K562 (cell line): ENCODE data around the gene ASIC3. TPM values are rescaled to one million over a fixed set of nuclear protein-coding genes. Genes with fewer than 3 reads are reported as not detected.

Source experiments
- ATAC-seq: fragments of 200-7000 bp; cut with Tn5 transposase; 3 replicates; pipeline ENCODE4 v1.9.1; 2020; ENCODE audit warnings: moderate library complexity
- BruUV-seq: library from RNA; stranded (reverse); fragments of 400-500 nt; replicated peaks from 2 replicates; lab custom pipeline; 2021; lab: Mats Ljungman, UMichigan
- CTCF ChIA-PET: fragments of 300-600 bp; formaldehyde crosslinking; extraction: SDS; loops from one replicate; lab custom pipeline; 2021; ENCODE audit warnings: low intra/inter-chr PET ratio; lab: Yijun Ruan, JAX
- POLR2A ChIA-PET: fragments of 300-600, 350-650 bp; sonication (Branson Sonifier 250); formaldehyde crosslinking; extraction: SDS; loops from one replicate; lab custom pipeline; 2021; ENCODE audit warnings: antibody characterized with exemption, inconsistent platforms; lab: Yijun Ruan, JAX
- DNase-seq, 4 experiments: peaks; one replicate each; pipeline versions ENCODE4 v3.0.0 to v3.0.0-alpha.2; 2011 to 2018; ENCODE audit warnings: low spot score in 3 of 4, mixed read lengths in 3 of 4; ENCODE audit errors: extremely low read depth in 1 of 4
- FAIRE-seq: peaks from 2 replicates; lab custom pipeline; 2011; peaks lifted over from hg19 to GRCh38; lab: Jason Lieb, UNC
- H2AFZ ChIP-seq: 2 replicates; pipeline ENCODE4 v1.6.0; 2011; ENCODE audit warnings: low read depth, low read length, control low read depth, inconsistent platforms
- H3K27ac ChIP-seq: fragments of 200-600 bp; 3 replicates; pipeline ENCODE4 v1.8.0; 2011; ENCODE audit warnings: low read depth, mild to moderate bottlenecking, control low read depth, inconsistent platforms, low read length, moderate library complexity, mixed read lengths; ENCODE audit errors: extremely low read depth
- H3K27me3 ChIP-seq, 2 experiments: fragments of 300-600 bp in 1 of 2; 2 replicates in 1 of 2; 3 replicates in 1 of 2; pipeline versions ENCODE4 v1.6.0 to v1.8.0; 2011; ENCODE audit warnings: inconsistent platforms in 2 of 2, low read length in 2 of 2, mild to moderate bottlenecking in 1 of 2, mixed read lengths in 1 of 2, moderate library complexity in 1 of 2; ENCODE audit not compliant: control insufficient read depth in 2 of 2, insufficient read depth in 2 of 2
- H3K36me3 ChIP-seq: fragments of 300-600 bp; 3 replicates; pipeline ENCODE4 v1.8.0; 2011; ENCODE audit warnings: mild to moderate bottlenecking, low read length, inconsistent platforms; ENCODE audit not compliant: control insufficient read depth, insufficient read depth
- H3K4me1 ChIP-seq, 2 experiments: fragments of 200-600 bp in 1 of 2; replicated peaks in 1 of 2; 2 replicates in 1 of 2; 3 replicates in 1 of 2; pipeline versions ENCODE4 v1.5.1 to v1.8.0; 2011; ENCODE audit warnings: inconsistent platforms in 2 of 2, low read length in 2 of 2, mild to moderate bottlenecking in 1 of 2, mixed read lengths in 1 of 2, moderate library complexity in 1 of 2; ENCODE audit not compliant: control insufficient read depth in 2 of 2, insufficient read depth in 2 of 2
- H3K4me2 ChIP-seq: 2 replicates; pipeline ENCODE4 v1.6.1; 2011; ENCODE audit warnings: low read length, control low read depth, inconsistent platforms, mixed read lengths; ENCODE audit not compliant: insufficient read depth
- H3K4me3 ChIP-seq: fragments of 200-600 bp; sonication (generic), shearing (Covaris generic); 2 replicates; pipeline ENCODE4 v1.5.1; 2016; ENCODE audit warnings: control low read depth, inconsistent platforms
- H3K79me2 ChIP-seq: fragments of 200-600 bp; 3 replicates; pipeline ENCODE4 v1.8.0; 2011; ENCODE audit warnings: low read length, inconsistent platforms; ENCODE audit not compliant: control insufficient read depth, insufficient read depth
- H3K9ac ChIP-seq, 2 experiments: 2 replicates each; pipeline versions ENCODE4 v1.6.0 to v1.6.1; 2011; ENCODE audit warnings: low read depth in 2 of 2, low read length in 2 of 2, control low read depth in 1 of 2, inconsistent platforms in 1 of 2, mild to moderate bottlenecking in 1 of 2, mixed read lengths in 1 of 2; ENCODE audit not compliant: insufficient read depth in 1 of 2
- H3K9me1 ChIP-seq: one replicate; pipeline ENCODE4 v1.6.0; 2011; ENCODE audit warnings: inconsistent platforms, mild to moderate bottlenecking, low read length, moderate library complexity; ENCODE audit not compliant: control insufficient read depth, insufficient read depth
- H3K9me3 ChIP-seq: replicated peaks from 2 replicates; pipeline ENCODE4 v1.5.1; 2011; ENCODE audit warnings: low read depth, low read length, inconsistent platforms; ENCODE audit not compliant: control insufficient read depth, insufficient read depth
- H4K20me1 ChIP-seq: replicated peaks from 2 replicates; pipeline ENCODE4 v1.6.1; 2011; ENCODE audit warnings: low read length, inconsistent platforms, mixed read lengths; ENCODE audit not compliant: control insufficient read depth, insufficient read depth
- BCL6 ChIP-seq: fragments of 250-450 bp; sonication (Bioruptor Pico); IDR thresholded peaks from 2 replicates; pipeline ENCODE4 v1.4.0; 2020
- EGR1 ChIP-seq: fragments of 450-650 bp; conservative IDR thresholded peaks from 2 replicates; pipeline ENCODE4 v1.6.1; 2017; ENCODE audit warnings: mild to moderate bottlenecking
- GABPB1 ChIP-seq: sonication (generic); formaldehyde crosslinking; IDR thresholded peaks from 2 replicates; pipeline ENCODE4 v1.8.0; 2022; ENCODE audit warnings: mild to moderate bottlenecking, missing genetic modification reagents
- HNRNPUL1 ChIP-seq: fragments of 200-400 bp; formaldehyde crosslinking; IDR thresholded peaks from 2 replicates; pipeline ENCODE4 v1.6.1; 2017; ENCODE audit warnings: low read length
- NCOA4 ChIP-seq: fragments of 450-650 bp; IDR thresholded peaks from 2 replicates; pipeline ENCODE4 v1.6.1; 2018; ENCODE audit warnings: mild to moderate bottlenecking; ENCODE audit not compliant: partially characterized antibody
- NFRKB ChIP-seq: fragments of 450-650 bp; IDR thresholded peaks from 2 replicates; pipeline ENCODE4 v1.6.1; 2016; ENCODE audit warnings: low read depth
- NR2C2 ChIP-seq, 2 experiments: fragments of 200-800 bp in 1 of 2; sonication (Bioruptor generic) in 1 of 2; sonication (generic) in 1 of 2; formaldehyde crosslinking in 1 of 2; IDR thresholded peaks; 2 replicates each; pipeline versions ENCODE4 v1.6.1 to v1.8.0; 2016 to 2022; ENCODE audit warnings: mild to moderate bottlenecking in 1 of 2, missing compliant biosample characterization in 1 of 2, missing genetic modification characterization in 1 of 2, missing genetic modification reagents in 1 of 2
- POLR2A ChIP-seq: fragments of 450-650 bp; conservative IDR thresholded peaks from 2 replicates; pipeline ENCODE4 v1.6.1; 2016
- PTBP1 ChIP-seq: fragments of 200-400 bp; formaldehyde crosslinking; IDR thresholded peaks from 2 replicates; pipeline ENCODE4 v1.6.1; 2017; ENCODE audit warnings: low read depth, low read length
- RBFOX2 ChIP-seq: fragments of 200-400 bp; formaldehyde crosslinking; IDR thresholded peaks from 2 replicates; pipeline ENCODE4 v1.6.1; 2017; ENCODE audit warnings: low read depth, mild to moderate bottlenecking, low read length, moderate library complexity
- RFX5 ChIP-seq: IDR thresholded peaks from 2 replicates; pipeline ENCODE4 v1.6.1; 2011; ENCODE audit warnings: low read depth, mild to moderate bottlenecking, improper control_type of control experiment, low read length
- SUPT5H ChIP-seq: fragments of 450-650 bp; IDR thresholded peaks from 2 replicates; pipeline ENCODE4 v1.6.1; 2016
- TCF7L2 ChIP-seq: fragments of 150-350 bp; IDR thresholded peaks from 2 replicates; pipeline ENCODE4 v1.6.1; 2016; ENCODE audit warnings: low read depth, mild to moderate bottlenecking, low read length, moderate library complexity
- TGIF2 ChIP-seq: sonication (generic); formaldehyde crosslinking; IDR thresholded peaks from 2 replicates; pipeline ENCODE4 v1.8.1; 2022; ENCODE audit warnings: mild to moderate bottlenecking, missing genetic modification reagents, moderate library complexity
- ZKSCAN8 ChIP-seq: fragments of 200-800 bp; sonication (Bioruptor generic); IDR thresholded peaks from 2 replicates; pipeline ENCODE4 v1.6.1; 2016; ENCODE audit warnings: missing genetic modification characterization, missing compliant biosample characterization
- ZNF12 ChIP-seq: sonication (generic); formaldehyde crosslinking; IDR thresholded peaks from 2 replicates; pipeline ENCODE4 v1.4.0; 2020; ENCODE audit warnings: mild to moderate bottlenecking, missing genetic modification reagents
- ZNF174 ChIP-seq: fragments of 250-450 bp; sonication (Bioruptor Pico); IDR thresholded peaks from 2 replicates; pipeline ENCODE4 v1.4.0; 2020; ENCODE audit warnings: mild to moderate bottlenecking
- ZNF197 ChIP-seq: fragments of 200-800 bp; sonication (Bioruptor generic); IDR thresholded peaks from 2 replicates; pipeline ENCODE4 v1.6.1; 2016; ENCODE audit warnings: low read depth, missing genetic modification characterization, missing compliant biosample characterization
- ZNF324 ChIP-seq: fragments of 250-450 bp; sonication (Bioruptor Pico); IDR thresholded peaks from 2 replicates; pipeline ENCODE4 v1.4.0; 2020; ENCODE audit warnings: mild to moderate bottlenecking
- WGBS: fragments of 100-300 bp; shearing (Covaris generic); methylation state at CpG from one replicate; pipeline ENCODE4 v1.1.6; 2016; ENCODE audit warnings: low coverage, mixed read lengths; ENCODE audit not compliant: insufficient coverage; ENCODE audit errors: missing lambda C conversion rate; 5-methylcytosine and 5-hydroxymethylcytosine counted together
- in situ Hi-C: fragments of 300-500 bp; cut with MboI; formaldehyde crosslinking; loops from 4 replicates; pipeline ENCODE4 v1.15.0; 2018; ENCODE audit warnings: inconsistent platforms, mixed read lengths
- intact Hi-C: fragments of 100-400 bp; cut with micrococcal nuclease; formaldehyde crosslinking; loops from 2 replicates; pipeline ENCODE4 v1.14.2; 2022
- polyA plus RNA-seq, 8 experiments: library from polyadenylated mRNA; depleted of rRNA in 4 of 8; stranded (reverse) in 5 of 8; unstranded in 3 of 8; fragments of >200 nt; fragmentation: Nextera tagmentation in 2 of 8; fragmentation: Illumina TruSeq in 1 of 8; extraction: Ambion mirVana in 2 of 8; extraction: Trizol in 1 of 8; gene quantifications; 2 replicates each; pipeline versions ENCODE4 v1.2.1 to v1.2.3, GENCODE V29; 2011 to 2014; ENCODE audit warnings: inconsistent platforms in 1 of 8, missing spikeins in 1 of 8
- total RNA-seq, 7 experiments: library from RNA; depleted of rRNA in 6 of 7; stranded (reverse); fragments of >200 nt in 6 of 7; fragmentation: Illumina TruSeq in 2 of 7; extraction: Trizol in 2 of 7; gene quantifications; 2 replicates each; pipeline versions ENCODE4 v1.2.1 to v1.2.3, GENCODE V29; 2011 to 2021; ENCODE audit warnings: low replicate concordance in 1 of 7
- TF ChIP-seq, protein P1 (sequence below): conservative IDR thresholded peaks from 2 replicates; pipeline ENCODE4 v1.6.1; 2011; ENCODE audit warnings: low read depth, mild to moderate bottlenecking, low read length; ENCODE audit not compliant: control insufficient read depth

Gene ASIC3
- total and polyA plus RNA-seq, 9 of the 15 experiments (the other 6 are each of a cell fraction or from before 2014, with no cell fraction given) = 0.11 to 5.0 (median 0.87) TPM

DNA sequence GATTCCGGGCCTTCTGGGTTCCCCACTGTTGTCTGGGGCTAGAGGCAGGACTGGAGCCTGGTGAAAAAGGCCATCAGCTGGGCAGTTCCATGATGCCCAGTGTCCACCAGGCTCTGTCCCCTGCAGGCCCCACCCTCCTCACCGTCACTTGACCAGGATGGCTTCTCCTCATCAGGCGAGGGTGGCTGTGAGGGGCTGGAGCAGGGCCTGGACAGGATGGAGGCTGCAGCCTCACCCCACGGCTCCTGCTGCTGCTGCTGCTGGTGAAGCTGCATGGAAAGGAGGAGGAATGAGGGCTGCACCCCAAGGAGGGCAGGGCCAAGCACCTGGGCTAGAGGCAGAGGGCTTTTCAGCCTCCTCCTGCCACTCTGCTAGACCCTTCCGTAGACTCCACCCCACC, 32.4 kb upstream of the ASIC3 start (continued):
- TF ChIP-seq TGIF2 (CRISPR knock-in tag) = 0 out of 2 replicates have a peak, but pooled peaks have one; percentile 44
- no peak for TF ChIP-seq GABPB1 (CRISPR knock-in tag)

DNA sequence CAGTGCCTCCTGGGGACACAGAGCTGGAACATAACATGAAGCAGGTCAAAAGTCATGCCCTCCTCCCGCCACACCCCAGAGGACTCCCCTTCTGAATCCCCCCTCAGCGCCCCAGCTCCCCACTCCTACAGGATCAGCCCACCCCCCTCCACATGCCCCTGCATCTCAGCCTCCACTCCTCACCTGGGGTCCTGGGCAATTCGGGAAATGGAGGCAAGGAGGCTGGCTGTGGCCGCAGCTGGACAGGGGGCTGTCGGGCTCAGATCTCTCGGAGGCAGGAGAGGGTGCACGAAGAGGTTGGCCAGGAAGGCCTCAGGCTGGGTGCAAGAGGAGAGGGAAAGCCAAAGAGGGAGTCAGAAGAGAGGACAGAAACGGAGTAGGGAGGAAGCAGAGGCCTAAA, 31.8 kb upstream of the ASIC3 start:
- H4K20me1 ChIP-seq = no peaks in the 10 kb centered on the region
- ATAC-seq (no peak), DNase-seq (no peak), FAIRE-seq (no peak)
- peaks cover 40% of the 10 kb centered on the region; the same call in 2 of the 3 replicates for H3K36me3 ChIP-seq
- WGBS = 74% methylated on average over 7 of the region's 8 CpGs
- peaks cover 33 to 81% of the 10 kb centered on the region in 2 experiments for H3K4me1 ChIP-seq
- H3K4me2 ChIP-seq = no peak overlapping the region
- no peaks in the 10 kb centered on the region for H3K9me1 ChIP-seq
- H2AFZ ChIP-seq = no peak overlapping the region
- no peak overlapping the region for H3K4me3 ChIP-seq
- TF ChIP-seq ZNF174 (CRISPR knock-in tag) (no peak), NCOA4 (no peak), ZKSCAN8 (CRISPR knock-in tag) (no peak), RFX5 (no peak), TCF7L2 (no peak), ZNF12 (no peak), BCL6 (CRISPR knock-in tag) (no peak), EGR1 (no peak), ZNF197 (no peak), SUPT5H (peak; percentile 44; the same call in 1 of the 2 replicates), HNRNPUL1 (no peak), RBFOX2 (peak; percentile 43; the same call in 1 of the 2 replicates), NR2C2 (CRISPR knock-in tag; IDR thresholded peaks at IDR 0.05) (no peak), NR2C2 (tag; IDR thresholded peaks at IDR 0.05) (no peak), NFRKB (no peak), ZNF324 (no peak), POLR2A (peak; percentile 62; the same call in 1 of the 2 replicates), PTBP1 (no peak)
- TF ChIP-seq, protein P1, sequence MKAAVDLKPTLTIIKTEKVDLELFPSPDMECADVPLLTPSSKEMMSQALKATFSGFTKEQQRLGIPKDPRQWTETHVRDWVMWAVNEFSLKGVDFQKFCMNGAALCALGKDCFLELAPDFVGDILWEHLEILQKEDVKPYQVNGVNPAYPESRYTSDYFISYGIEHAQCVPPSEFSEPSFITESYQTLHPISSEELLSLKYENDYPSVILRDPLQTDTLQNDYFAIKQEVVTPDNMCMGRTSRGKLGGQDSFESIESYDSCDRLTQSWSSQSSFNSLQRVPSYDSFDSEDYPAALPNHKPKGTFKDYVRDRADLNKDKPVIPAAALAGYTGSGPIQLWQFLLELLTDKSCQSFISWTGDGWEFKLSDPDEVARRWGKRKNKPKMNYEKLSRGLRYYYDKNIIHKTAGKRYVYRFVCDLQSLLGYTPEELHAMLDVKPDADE = no peak
- intact Hi-C loops = loop anchor here (10.0 kb wide), 1 partner anchor 158 kb away; no protein-coding TSS in a partner anchor
- no peaks in the 10 kb centered on the region; a peak in 1 of 5 replicates for H3K27me3 ChIP-seq
- H3K79me2 ChIP-seq = peaks cover 17% of the 10 kb centered on the region
- in situ Hi-C loops = no loop called here
- POLR2A ChIA-PET = interaction anchor here (1.0 to 4.8 kb wide), 4 partner anchors 9 to 71 kb away, joined by 3 to 33 read pairs (median 6); partner anchors contain the start of gene ABCB8
- CTCF ChIA-PET = interaction anchor here (1.3 kb wide), 1 partner anchor 53 kb away, joined by 6 read pairs; no protein-coding TSS in a partner anchor
- no TSS peak for BruUV-seq
- H3K9me3 ChIP-seq = no peaks in the 10 kb centered on the region
- peak overlapping the region in 1 of 2 experiments; percentile 93; a peak in 1 of 4 replicates for H3K9ac ChIP-seq
- no peak overlapping the region for H3K27ac ChIP-seq
